Mesenchymal stem cell (in vitro differentiated cells and primary cell): ENCODE measurements around the gene INAFM2.
A peak's percentile ranks its signal among the peaks of the same experiment; 100 is the strongest.

ENCODE experiments used
- DNase-seq: peaks from one replicate; pipeline ENCODE4 v3.0.0-alpha.2; 2013
- H2AFZ ChIP-seq: one replicate; pipeline ENCODE4 v1.6.1; 2013; ENCODE audit warnings: low read depth, mild to moderate bottlenecking, control low read depth, inconsistent platforms, low read length, moderate library complexity
- H2AK5ac ChIP-seq: 2 replicates; pipeline ENCODE4 v1.6.1; 2013; ENCODE audit warnings: low read length, moderate library complexity, mild to moderate bottlenecking, inconsistent platforms; ENCODE audit not compliant: severe bottlenecking
- H2BK120ac ChIP-seq: one replicate; pipeline ENCODE4 v1.6.1; 2013; ENCODE audit warnings: low read depth, mild to moderate bottlenecking, inconsistent platforms, low read length, moderate library complexity
- H2BK12ac ChIP-seq, 2 experiments: one replicate each; pipeline ENCODE4 v1.6.1; 2013; ENCODE audit warnings: inconsistent platforms in 2 of 2, low read length in 2 of 2, mild to moderate bottlenecking in 2 of 2, moderate library complexity in 2 of 2, control low read depth in 1 of 2
- H2BK15ac ChIP-seq: one replicate; pipeline ENCODE4 v1.6.1; 2013; ENCODE audit warnings: mild to moderate bottlenecking, low read depth, inconsistent platforms; ENCODE audit not compliant: poor library complexity, severe bottlenecking
- H2BK5ac ChIP-seq: 2 replicates; pipeline ENCODE4 v1.6.1; 2013; ENCODE audit warnings: low read depth, mild to moderate bottlenecking, low read length, control low read depth, inconsistent platforms; ENCODE audit not compliant: poor library complexity, severe bottlenecking
- H3K14ac ChIP-seq, 2 experiments: one replicate each; pipeline ENCODE4 v1.6.1; 2013; ENCODE audit warnings: inconsistent platforms in 2 of 2, low read length in 2 of 2, control low read depth in 1 of 2, mild to moderate bottlenecking in 1 of 2, moderate library complexity in 1 of 2
- H3K18ac ChIP-seq, 2 experiments: one replicate each; pipeline ENCODE4 v1.6.1; 2013; ENCODE audit warnings: inconsistent platforms in 2 of 2, low read length in 2 of 2, control low read depth in 1 of 2, low read depth in 1 of 2, mild to moderate bottlenecking in 1 of 2
- H3K23ac ChIP-seq, 2 experiments: one replicate each; pipeline ENCODE4 v1.6.1; 2013; ENCODE audit warnings: inconsistent platforms in 2 of 2, low read length in 2 of 2, mild to moderate bottlenecking in 2 of 2, moderate library complexity in 2 of 2, control low read depth in 1 of 2
- H3K27ac ChIP-seq: 2 replicates; pipeline ENCODE4 v1.5.1; 2013; ENCODE audit warnings: mild to moderate bottlenecking, moderate library complexity, low read length, control low read depth, inconsistent platforms; ENCODE audit not compliant: poor library complexity, severe bottlenecking
- H3K27me3 ChIP-seq, 2 experiments: 2 replicates each; pipeline versions ENCODE4 v1.6.1 to v1.7.0; 2013; ENCODE audit warnings: low read length in 2 of 2, mild to moderate bottlenecking in 2 of 2, moderate library complexity in 2 of 2, control low read depth in 1 of 2, inconsistent platforms in 1 of 2; ENCODE audit not compliant: control insufficient read depth in 1 of 2, insufficient read depth in 1 of 2
- H3K36me3 ChIP-seq, 2 experiments: 2 replicates each; pipeline versions ENCODE4 v1.6.1 to v1.7.0; 2013; ENCODE audit warnings: low read length in 2 of 2, control low read depth in 1 of 2, inconsistent platforms in 1 of 2, low read depth in 1 of 2, mild to moderate bottlenecking in 1 of 2; ENCODE audit not compliant: insufficient read depth in 2 of 2, control insufficient read depth in 1 of 2
- H3K4ac ChIP-seq, 2 experiments: one replicate each; pipeline ENCODE4 v1.6.1; 2013; ENCODE audit warnings: inconsistent platforms in 2 of 2, low read length in 2 of 2, mild to moderate bottlenecking in 2 of 2, moderate library complexity in 2 of 2, control low read depth in 1 of 2, low read depth in 1 of 2
- H3K4me1 ChIP-seq: 2 replicates; pipeline ENCODE4 v1.6.1; 2013; ENCODE audit warnings: low read depth, low read length, control low read depth; ENCODE audit not compliant: control insufficient read depth, insufficient read depth
- H3K4me2 ChIP-seq: 2 replicates; pipeline ENCODE4 v1.6.1; 2013; ENCODE audit warnings: low read length, mild to moderate bottlenecking, inconsistent platforms; ENCODE audit not compliant: poor library complexity, severe bottlenecking
- H3K4me3 ChIP-seq, 2 experiments: 2 replicates each; pipeline versions ENCODE4 v1.5.1 to v1.7.0; 2013; ENCODE audit warnings: low read length in 2 of 2, mild to moderate bottlenecking in 2 of 2, control low read depth in 1 of 2, low read depth in 1 of 2; ENCODE audit not compliant: insufficient read depth in 1 of 2
- H3K79me1 ChIP-seq: replicated peaks from 2 replicates; pipeline ENCODE4 v1.6.1; 2013; ENCODE audit warnings: mild to moderate bottlenecking, control low read depth, low read length, inconsistent platforms; ENCODE audit not compliant: poor library complexity, severe bottlenecking
- H3K9ac ChIP-seq: 2 replicates; pipeline ENCODE4 v1.7.0; 2013; ENCODE audit warnings: mild to moderate bottlenecking, low read length, moderate library complexity
- H3K9me3 ChIP-seq: 2 replicates; pipeline ENCODE4 v1.7.0; 2013; ENCODE audit warnings: mild to moderate bottlenecking, low read length; ENCODE audit not compliant: control insufficient read depth
- H4K8ac ChIP-seq: one replicate; pipeline ENCODE4 v1.6.1; 2013; ENCODE audit warnings: inconsistent platforms, mild to moderate bottlenecking, low read length, moderate library complexity
- H4K91ac ChIP-seq: one replicate; pipeline ENCODE4 v1.6.1; 2013; ENCODE audit warnings: mild to moderate bottlenecking, low read length, inconsistent platforms
- WGBS: methylation state at CpG from one replicate; pipeline ENCODE4 v1.1.7; 2013; ENCODE audit warnings: mixed read lengths; 5-methylcytosine and 5-hydroxymethylcytosine counted together

INAFM2 gene

GRCh38 chr15:40295297-40295696, 28.2 kb upstream of the INAFM2 start:
- no peak for DNase-seq
- peaks cover 15% of the 10 kb centered on the region for H3K4me1 ChIP-seq
- no peak overlapping the region for H2BK15ac ChIP-seq
- H3K9ac ChIP-seq, result no peak overlapping the region
- H3K14ac ChIP-seq, result no peak overlapping the region
- H2BK12ac ChIP-seq, result no peak overlapping the region
- no peak overlapping the region for H3K27ac ChIP-seq
- 80% methylated on average over 1 of the region's 1 CpG for WGBS
- H2AFZ ChIP-seq, result no peak overlapping the region
- peaks cover 6% of the 10 kb centered on the region for H3K9me3 ChIP-seq
- H3K4me3 ChIP-seq, result no peak overlapping the region
- no peak overlapping the region for H3K18ac ChIP-seq
- no peak overlapping the region for H4K8ac ChIP-seq
- H3K36me3 ChIP-seq, result no peaks in the 10 kb centered on the region
- H4K91ac ChIP-seq, result no peak overlapping the region
- H3K4me2 ChIP-seq, result no peak overlapping the region
- no peak overlapping the region for H2BK120ac ChIP-seq
- no peak overlapping the region for H2AK5ac ChIP-seq
- H3K23ac ChIP-seq, result no peak overlapping the region
- H3K79me1 ChIP-seq, result no peaks in the 10 kb centered on the region
- peaks cover 63 to 81% of the 10 kb centered on the region in 2 experiments for H3K27me3 ChIP-seq
- H2BK5ac ChIP-seq, result no peak overlapping the region
- H3K4ac ChIP-seq, result no peak overlapping the region

GRCh38 chr15:40295877-40296560, 27.5 kb upstream of the INAFM2 start:
- Histone ChIP-seq H3K23ac (no peak overlapping the region), H3K79me1 (no peaks in the 10 kb centered on the region), H2AFZ (no peak overlapping the region), H4K8ac (no peak overlapping the region), H2BK12ac (no peak overlapping the region), H3K4me2 (no peak overlapping the region), H3K4ac (no peak overlapping the region), H3K14ac (no peak overlapping the region), H3K18ac (no peak overlapping the region), H4K91ac (no peak overlapping the region), H3K4me1 (peaks cover 9% of the 10 kb centered on the region), H3K36me3 (no peaks in the 10 kb centered on the region), H2BK5ac (no peak overlapping the region), H3K9ac (no peak overlapping the region), H3K9me3 (peaks cover 11% of the 10 kb centered on the region), H2AK5ac (no peak overlapping the region), H3K27me3 (peaks cover 59 to 84% of the 10 kb centered on the region in 2 experiments), H2BK15ac (no peak overlapping the region), H3K4me3 (no peak overlapping the region), H3K27ac (no peak overlapping the region), H2BK120ac (no peak overlapping the region)
- DNase-seq, result no peak
- WGBS, result 72% methylated on average over 12 of the region's 12 CpGs

- H2BK5ac ChIP-seq, result no peak overlapping the region
- H3K4ac ChIP-seq, result no peak overlapping the region
- peaks cover 3% of the 10 kb centered on the region for H3K4me1 ChIP-seq
- peaks cover 59 to 88% of the 10 kb centered on the region in 2 experiments for H3K27me3 ChIP-seq
- no peaks in the 10 kb centered on the region for H3K36me3 ChIP-seq
- no peak overlapping the region for H2BK15ac ChIP-seq
- H2AK5ac ChIP-seq, result no peak overlapping the region
- H3K27ac ChIP-seq, result no peak overlapping the region
- H3K79me1 ChIP-seq, result no peaks in the 10 kb centered on the region
- no peak overlapping the region for H3K4me2 ChIP-seq
- H4K91ac ChIP-seq, result no peak overlapping the region
- no peak overlapping the region for H3K14ac ChIP-seq
- DNase-seq, result no peak
- H3K4me3 ChIP-seq, result no peak overlapping the region
- H2AFZ ChIP-seq, result no peak overlapping the region
- no peak overlapping the region for H2BK120ac ChIP-seq
- H3K9ac ChIP-seq, result no peak overlapping the region
- WGBS, result 71% methylated on average over 5 of the region's 5 CpGs
- peaks cover 11% of the 10 kb centered on the region for H3K9me3 ChIP-seq
- H3K18ac ChIP-seq, result no peak overlapping the region
- H2BK12ac ChIP-seq, result no peak overlapping the region
- H3K23ac ChIP-seq, result no peak overlapping the region
- H4K8ac ChIP-seq, result no peak overlapping the region
These were observed 26.8 kb upstream of the INAFM2 start for GRCh38 chr15:40296561-40297230.

GRCh38 chr15:40297356-40297755, 26.1 kb upstream of the INAFM2 start:
- Histone ChIP-seq H3K4me2 (no peak overlapping the region), H4K91ac (peak overlapping the region; percentile 63), H3K23ac (no peak overlapping the region), H2AK5ac (no peak overlapping the region), H3K27ac (no peak overlapping the region), H3K14ac (no peak overlapping the region), H2BK15ac (no peak overlapping the region), H4K8ac (no peak overlapping the region), H3K9me3 (peaks cover 11% of the 10 kb centered on the region), H3K4me1 (peaks cover 2% of the 10 kb centered on the region), H3K9ac (no peak overlapping the region), H3K36me3 (no peaks in the 10 kb centered on the region), H3K18ac (no peak overlapping the region), H3K27me3 (peaks cover 59 to 87% of the 10 kb centered on the region in 2 experiments), H2BK5ac (no peak overlapping the region), H2BK12ac (no peak overlapping the region), H3K79me1 (no peaks in the 10 kb centered on the region), H3K4ac (no peak overlapping the region), H2AFZ (no peak overlapping the region), H2BK120ac (no peak overlapping the region), H3K4me3 (no peak overlapping the region)
- DNase-seq, result no peak
- WGBS, result 95% methylated on average over 10 of the region's 10 CpGs
